OCI-LY1 (cell line): ENCODE measurements around the gene CRYBG1.

Experiments used
- H2AFZ ChIP-seq: fragments of 200-600 bp; sonication (generic), shearing (Covaris generic); 2 replicates; pipeline ENCODE4 v1.6.0; 2014; ENCODE audit warnings: antibody characterized with exemption, mild to moderate bottlenecking, low read length
- H3F3A ChIP-seq: fragments of 200-600 bp; sonication (generic), shearing (Covaris generic); 2 replicates; pipeline ENCODE4 v1.6.0; 2014; ENCODE audit warnings: mild to moderate bottlenecking, antibody characterized with exemption, low read length, moderate library complexity; ENCODE audit not compliant: insufficient read depth
- H3K27ac ChIP-seq: fragments of 200-600 bp; sonication (generic); 2 replicates; pipeline ENCODE4 v1.5.1; 2014; ENCODE audit warnings: low read length, mixed run types, mild to moderate bottlenecking, low read depth; ENCODE audit not compliant: poor library complexity, severe bottlenecking
- H3K27me3 ChIP-seq: fragments of 200-600 bp; sonication (generic); 2 replicates; pipeline ENCODE4 v1.6.0; 2014; ENCODE audit warnings: antibody characterized with exemption, mild to moderate bottlenecking, low read length, moderate library complexity; ENCODE audit not compliant: insufficient read depth
- H3K36me3 ChIP-seq: fragments of 200-600 bp; sonication (generic); 2 replicates; pipeline ENCODE4 v1.6.1; 2014; ENCODE audit warnings: mild to moderate bottlenecking, antibody characterized with exemption, low read length, moderate library complexity, mixed read lengths; ENCODE audit not compliant: insufficient read depth
- H3K4me1 ChIP-seq: fragments of 200-600 bp; sonication (generic); 2 replicates; pipeline ENCODE4 v1.5.1; 2014; ENCODE audit warnings: mild to moderate bottlenecking, low read length, moderate library complexity; ENCODE audit not compliant: insufficient read depth, severe bottlenecking
- H3K4me2 ChIP-seq: fragments of 200-600 bp; sonication (generic), shearing (Covaris generic); 2 replicates; pipeline ENCODE4 v1.6.1; 2014; ENCODE audit warnings: low read length
- H3K4me3 ChIP-seq: fragments of 200-600 bp; sonication (generic); 2 replicates; pipeline ENCODE4 v1.5.1; 2014; ENCODE audit warnings: low read length, low read depth, mild to moderate bottlenecking, mixed read lengths; ENCODE audit not compliant: poor library complexity, severe bottlenecking
- H3K79me2 ChIP-seq: fragments of 200-600 bp; shearing (Covaris generic); 2 replicates; pipeline ENCODE4 v1.6.1; 2016; ENCODE audit warnings: mixed run types, low read length, mixed read lengths; ENCODE audit not compliant: insufficient read depth
- H3K9ac ChIP-seq: fragments of 200-600 bp; sonication (generic), shearing (Covaris generic); 2 replicates; pipeline ENCODE4 v1.6.1; 2014; ENCODE audit warnings: mild to moderate bottlenecking, low read length, mixed read lengths
- H3K9me2 ChIP-seq: fragments of 200-600 bp; sonication (generic), shearing (Covaris generic); 2 replicates; pipeline ENCODE4 v1.6.1; 2014; ENCODE audit warnings: low read depth, mild to moderate bottlenecking, low read length, mixed read lengths
- H3K9me3 ChIP-seq: fragments of 200-600 bp; shearing (Covaris generic); 2 replicates; pipeline ENCODE4 v1.6.1; 2014; ENCODE audit warnings: low read length, mixed read lengths
- H4K20me1 ChIP-seq: fragments of 200-600 bp; sonication (generic), shearing (Covaris generic); 2 replicates; pipeline ENCODE4 v1.6.0; 2016; ENCODE audit warnings: mild to moderate bottlenecking, low read length; ENCODE audit not compliant: insufficient read depth
- CTCF ChIP-seq: fragments of 200-600 bp; sonication (generic), shearing (Covaris generic); IDR thresholded peaks from 2 replicates; pipeline ENCODE4 v1.5.1; 2017; ENCODE audit warnings: mild to moderate bottlenecking, antibody characterized with exemption, low read length, moderate library complexity, mixed read lengths
- EZH2 ChIP-seq: fragments of 200-600 bp; sonication (generic), shearing (Covaris generic); IDR thresholded peaks from 2 replicates; pipeline ENCODE4 v1.8.0; 2017; ENCODE audit warnings: borderline replicate concordance, mixed run types, mild to moderate bottlenecking, antibody characterized with exemption, low read length, moderate library complexity, mixed read lengths

CRYBG1 gene

GRCh38 chr6:106555767-106556166 is 195.2 kb downstream of the CRYBG1 start:
- no peak overlapping the region for H3K4me2 ChIP-seq
- H4K20me1 ChIP-seq, result no peaks in the 10 kb centered on the region
- H3K9me2 ChIP-seq, result no peaks in the 10 kb centered on the region
- H3K36me3 ChIP-seq, result peaks cover 65% of the 10 kb centered on the region
- H3K27me3 ChIP-seq, result no peaks in the 10 kb centered on the region
- no peaks in the 10 kb centered on the region for H3F3A ChIP-seq
- H3K4me3 ChIP-seq, result no peak overlapping the region
- no peaks in the 10 kb centered on the region for H3K4me1 ChIP-seq
- H2AFZ ChIP-seq, result no peak overlapping the region
- no peak overlapping the region for H3K9ac ChIP-seq
- H3K27ac ChIP-seq, result no peak overlapping the region
- H3K79me2 ChIP-seq, result no peaks in the 10 kb centered on the region
- TF ChIP-seq EZH2, result no peak
- TF ChIP-seq CTCF, result no peak
- no peaks in the 10 kb centered on the region for H3K9me3 ChIP-seq

- Histone ChIP-seq H3K9me3 (no peaks in the 10 kb centered on the region), H4K20me1 (no peaks in the 10 kb centered on the region), H3K4me3 (no peak overlapping the region), H3K4me1 (no peaks in the 10 kb centered on the region), H3K36me3 (peaks cover 65% of the 10 kb centered on the region), H3K9me2 (no peaks in the 10 kb centered on the region), H3K27me3 (no peaks in the 10 kb centered on the region), H3K79me2 (no peaks in the 10 kb centered on the region), H3F3A (no peaks in the 10 kb centered on the region), H3K27ac (no peak overlapping the region), H2AFZ (no peak overlapping the region), H3K9ac (no peak overlapping the region), H3K4me2 (no peak overlapping the region)
- TF ChIP-seq EZH2 (no peak), CTCF (peak; percentile 70)
Measured at GRCh38 chr6:106556368-106556960, 195.9 kb downstream of the CRYBG1 start.

- no peaks in the 10 kb centered on the region for H3K27me3 ChIP-seq
- no peaks in the 10 kb centered on the region for H3K9me3 ChIP-seq
- H3K9ac ChIP-seq, result no peak overlapping the region
- H3K9me2 ChIP-seq, result no peaks in the 10 kb centered on the region
- H3F3A ChIP-seq, result no peaks in the 10 kb centered on the region
- peaks cover 67% of the 10 kb centered on the region for H3K36me3 ChIP-seq
- H3K4me1 ChIP-seq, result no peaks in the 10 kb centered on the region
- no peak overlapping the region for H3K27ac ChIP-seq
- TF ChIP-seq EZH2 (no peak), CTCF (no peak)
- H3K79me2 ChIP-seq, result no peaks in the 10 kb centered on the region
- H4K20me1 ChIP-seq, result no peaks in the 10 kb centered on the region
- H3K4me3 ChIP-seq, result no peak overlapping the region
- H3K4me2 ChIP-seq, result no peak overlapping the region
- no peak overlapping the region for H2AFZ ChIP-seq
Measured at GRCh38 chr6:106557837-106558236, 197.3 kb downstream of the CRYBG1 start.
